Loucy (cell line): ENCODE results near the gene ADISSP.

Experiments used
- EZH2phosphoT487 ChIP-seq: fragments of 200-600 bp; IDR thresholded peaks from 2 replicates; pipeline ENCODE4 v1.6.1; 2018; ENCODE audit warnings: antibody characterized with exemption, mild to moderate bottlenecking, moderate library complexity, borderline replicate concordance
- TF ChIP-seq, protein P1 (sequence below): fragments of 200-600 bp; sonication (generic); conservative IDR thresholded peaks from 2 replicates; pipeline ENCODE4 v1.5.1; 2014; ENCODE audit warnings: mild to moderate bottlenecking, antibody characterized with exemption, low read length

DNA sequence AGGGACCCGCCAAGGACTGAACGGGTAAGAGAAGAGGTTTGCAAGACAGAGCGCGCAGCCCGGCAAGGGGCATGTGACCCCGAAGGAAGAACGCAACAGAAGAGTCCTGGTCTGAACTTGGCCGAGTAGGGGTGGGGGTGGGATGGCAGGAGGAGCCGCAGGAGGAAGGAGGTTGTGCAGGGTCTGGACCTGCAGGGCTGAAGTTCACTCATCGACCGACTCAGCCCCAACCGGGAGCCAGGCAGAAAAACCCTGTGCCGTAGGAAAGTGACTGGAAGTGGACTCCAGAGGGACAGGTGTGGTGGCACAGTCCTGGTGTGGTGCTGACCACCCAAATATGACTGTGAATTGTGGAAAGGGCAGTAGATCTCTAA lies 15.2 kb downstream of the ADISSP start:
- TF ChIP-seq, protein P1, sequence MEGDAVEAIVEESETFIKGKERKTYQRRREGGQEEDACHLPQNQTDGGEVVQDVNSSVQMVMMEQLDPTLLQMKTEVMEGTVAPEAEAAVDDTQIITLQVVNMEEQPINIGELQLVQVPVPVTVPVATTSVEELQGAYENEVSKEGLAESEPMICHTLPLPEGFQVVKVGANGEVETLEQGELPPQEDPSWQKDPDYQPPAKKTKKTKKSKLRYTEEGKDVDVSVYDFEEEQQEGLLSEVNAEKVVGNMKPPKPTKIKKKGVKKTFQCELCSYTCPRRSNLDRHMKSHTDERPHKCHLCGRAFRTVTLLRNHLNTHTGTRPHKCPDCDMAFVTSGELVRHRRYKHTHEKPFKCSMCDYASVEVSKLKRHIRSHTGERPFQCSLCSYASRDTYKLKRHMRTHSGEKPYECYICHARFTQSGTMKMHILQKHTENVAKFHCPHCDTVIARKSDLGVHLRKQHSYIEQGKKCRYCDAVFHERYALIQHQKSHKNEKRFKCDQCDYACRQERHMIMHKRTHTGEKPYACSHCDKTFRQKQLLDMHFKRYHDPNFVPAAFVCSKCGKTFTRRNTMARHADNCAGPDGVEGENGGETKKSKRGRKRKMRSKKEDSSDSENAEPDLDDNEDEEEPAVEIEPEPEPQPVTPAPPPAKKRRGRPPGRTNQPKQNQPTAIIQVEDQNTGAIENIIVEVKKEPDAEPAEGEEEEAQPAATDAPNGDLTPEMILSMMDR, result no peak
- TF ChIP-seq EZH2phosphoT487, result no peak
